GM18526 (cell line): ENCODE data around the gene SLC43A1.

Experiments
- POLR2A ChIP-seq: IDR thresholded peaks from 3 replicates; pipeline ENCODE4 v1.6.1; 2011; ENCODE audit not compliant: insufficient read length; ENCODE audit errors: extremely low read depth

Gene SLC43A1

GRCh38 chr11:57491371-57492061 is 24.0 kb downstream of the SLC43A1 start:
- TF ChIP-seq POLR2A = no peak

- TF ChIP-seq POLR2A = no peak
Observed at GRCh38 chr11:57490456-57491248, 24.9 kb downstream of the SLC43A1 start.

GRCh38 chr11:57487920-57488659 is 27.4 kb downstream of the SLC43A1 start:
- no peak for TF ChIP-seq POLR2A

GRCh38 chr11:57487021-57487778 is 28.3 kb downstream of the SLC43A1 start:
- no peak for TF ChIP-seq POLR2A

- no peak for TF ChIP-seq POLR2A
Observed at GRCh38 chr11:57485217-57485990, 30.1 kb downstream of the SLC43A1 start.

GRCh38 chr11:57484141-57484710 is 31.3 kb downstream of the SLC43A1 start:
- TF ChIP-seq POLR2A = no peak

- no peak for TF ChIP-seq POLR2A
Observed at GRCh38 chr11:57483562-57483918, 32.0 kb downstream of the SLC43A1 start.

- TF ChIP-seq POLR2A = no peak
Observed at GRCh38 chr11:57482782-57483561, 32.5 kb downstream of the SLC43A1 start.

- no peak for TF ChIP-seq POLR2A
Observed at GRCh38 chr11:57481915-57482781, 33.4 kb downstream of the SLC43A1 start.

GRCh38 chr11:57481315-57481714 is 34.2 kb downstream of the SLC43A1 start:
- TF ChIP-seq POLR2A = no peak

GRCh38 chr11:57480409-57481137 is 34.9 kb downstream of the SLC43A1 start:
- TF ChIP-seq POLR2A = no peak

GRCh38 chr11:57479911-57480310 is 35.6 kb downstream of the SLC43A1 start:
- no peak for TF ChIP-seq POLR2A
